Measurements from ENCODE around the gene PAQR4.

Gene PAQR4

GRCh38 chr16:2974319-2975056 is 5.3 kb downstream of the PAQR4 start:
- TF ChIP-seq PPARA (CRISPR knock-in tag; IDR thresholded peaks at IDR 0.05; ENCODE audit: borderline replicate concordance) (no peak), OSR1 (CRISPR knock-in tag; IDR thresholded peaks at IDR 0.05) (no peak), CREB5 (CRISPR knock-in tag; IDR thresholded peaks at IDR 0.05; ENCODE audit: low read depth) (no peak), TCF4 (CRISPR knock-in tag; IDR thresholded peaks at IDR 0.05; ENCODE audit: borderline replicate concordance) (no peak), ARNTL (CRISPR knock-in tag; IDR thresholded peaks at IDR 0.05; ENCODE audit: borderline replicate concordance, low read depth) (no peak), BACH2 (CRISPR knock-in tag; IDR thresholded peaks at IDR 0.05; ENCODE audit: borderline replicate concordance) (no peak), RARB (CRISPR knock-in tag; IDR thresholded peaks at IDR 0.05) (no peak), ZC3H10 (CRISPR knock-in tag; IDR thresholded peaks at IDR 0.05) (no peak), PATZ1 (CRISPR knock-in tag; IDR thresholded peaks at IDR 0.05; ENCODE audit: borderline replicate concordance) (no peak), ESRRG (CRISPR knock-in tag; IDR thresholded peaks at IDR 0.05) (no peak), ZFP30 (CRISPR knock-in tag; IDR thresholded peaks at IDR 0.05) (no peak), ZNF70 (CRISPR knock-in tag; IDR thresholded peaks at IDR 0.05) (no peak), TSHZ2 (CRISPR knock-in tag; IDR thresholded peaks at IDR 0.05) (no peak), CSRNP3 (CRISPR knock-in tag; IDR thresholded peaks at IDR 0.05) (no peak), SNAI2 (CRISPR knock-in tag; IDR thresholded peaks at IDR 0.05) (no peak), ISL1 (CRISPR knock-in tag; IDR thresholded peaks at IDR 0.05) (no peak), ZFP3 (CRISPR knock-in tag; IDR thresholded peaks at IDR 0.05) (no peak), CSDC2 (CRISPR knock-in tag; IDR thresholded peaks at IDR 0.05) (no peak)
- no peak for ATAC-seq

- no peak for ATAC-seq
- TF ChIP-seq ZC3H10 (CRISPR knock-in tag; IDR thresholded peaks at IDR 0.05) (no peak), ARNTL (CRISPR knock-in tag; IDR thresholded peaks at IDR 0.05; ENCODE audit: borderline replicate concordance, low read depth) (no peak), ZFP30 (CRISPR knock-in tag; IDR thresholded peaks at IDR 0.05) (no peak), PATZ1 (CRISPR knock-in tag; IDR thresholded peaks at IDR 0.05; ENCODE audit: borderline replicate concordance) (no peak), CSDC2 (CRISPR knock-in tag; IDR thresholded peaks at IDR 0.05) (no peak), SNAI2 (CRISPR knock-in tag; IDR thresholded peaks at IDR 0.05) (no peak), OSR1 (CRISPR knock-in tag; IDR thresholded peaks at IDR 0.05) (no peak), ZFP3 (CRISPR knock-in tag; IDR thresholded peaks at IDR 0.05) (no peak), RARB (CRISPR knock-in tag; IDR thresholded peaks at IDR 0.05) (no peak), BACH2 (CRISPR knock-in tag; IDR thresholded peaks at IDR 0.05; ENCODE audit: borderline replicate concordance) (no peak), CSRNP3 (CRISPR knock-in tag; IDR thresholded peaks at IDR 0.05) (no peak), CREB5 (CRISPR knock-in tag; IDR thresholded peaks at IDR 0.05; ENCODE audit: low read depth) (no peak), ISL1 (CRISPR knock-in tag; IDR thresholded peaks at IDR 0.05) (no peak), PPARA (CRISPR knock-in tag; IDR thresholded peaks at IDR 0.05; ENCODE audit: borderline replicate concordance) (no peak), GLIS3 (CRISPR knock-in tag; IDR thresholded peaks at IDR 0.05) (no peak)
These were observed 6.1 kb downstream of the PAQR4 start for GRCh38 chr16:2975161-2975795.
